Measurements from ENCODE around the gene HPN. TPM values are rescaled to one million over a fixed set of nuclear protein-coding genes. Genes with fewer than 3 reads are reported as not detected.

HPN gene
- total and polyA plus RNA-seq, 2 of the 13 experiments (the other 11 are each of a cell fraction or from before 2014, with no cell fraction given), result 46.7 to 261 TPM

DNA sequence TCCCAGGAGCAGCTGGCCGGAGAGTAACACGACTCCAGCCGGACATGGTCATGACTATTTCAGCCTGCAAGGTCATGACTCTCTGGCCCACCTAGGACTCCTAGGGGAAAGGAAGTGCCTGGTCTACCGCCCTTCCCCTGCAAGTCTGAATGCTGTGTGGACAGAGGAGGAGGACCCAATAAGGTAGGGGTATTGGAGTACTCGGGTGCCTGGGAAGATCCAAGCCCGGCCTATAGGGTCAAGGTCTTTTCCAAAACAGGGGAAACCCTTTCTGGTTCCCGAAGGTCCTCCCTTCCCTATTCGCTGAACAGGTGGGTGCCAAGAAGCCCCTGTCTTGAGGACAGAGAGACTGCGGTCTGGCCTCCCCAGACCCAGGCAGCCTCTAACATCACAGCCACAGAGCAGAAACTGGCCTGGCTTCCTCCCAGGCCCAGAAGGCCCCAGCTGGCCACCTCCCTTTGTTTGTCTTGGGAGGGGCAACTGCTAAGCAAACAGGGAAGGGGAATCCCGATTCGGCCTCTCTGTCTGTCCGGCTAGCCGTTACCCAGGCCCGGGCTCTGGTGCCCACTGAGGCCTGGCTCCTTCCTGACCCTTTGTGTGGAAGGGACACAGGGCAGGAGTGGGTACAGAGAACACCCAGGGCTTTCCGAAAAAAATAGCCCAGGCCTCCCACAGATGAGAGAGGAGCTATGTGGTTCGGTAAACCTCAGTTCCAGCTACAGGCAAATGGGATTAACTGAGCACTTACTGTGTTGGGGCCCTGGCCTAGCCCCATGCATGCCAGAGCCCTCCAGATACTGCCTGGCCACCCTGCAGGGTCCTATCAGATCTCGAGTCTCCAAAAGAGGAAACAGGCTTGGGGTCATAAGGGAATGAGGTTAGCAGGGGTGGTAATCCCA, 46.6 kb upstream of the HPN start (continued):
- no peak for TF ChIP-seq ZNF615 (CRISPR knock-in tag; IDR thresholded peaks at IDR 0.05; ENCODE audit: borderline replicate concordance)
- TF ChIP-seq ZFP36L2 (CRISPR knock-in tag; IDR thresholded peaks at IDR 0.05), result no peak
- TF ChIP-seq TARDBP (CRISPR knock-in tag; IDR thresholded peaks at IDR 0.05), result peak; percentile 80
- no peak for TF ChIP-seq MBD4 (IDR thresholded peaks at IDR 0.05; ENCODE audit: borderline replicate concordance, low read length)
- TF ChIP-seq ZNF713 (CRISPR knock-in tag; IDR thresholded peaks at IDR 0.05), result no peak
- no peak for TF ChIP-seq ZNF569 (CRISPR knock-in tag; IDR thresholded peaks at IDR 0.05; ENCODE audit: borderline replicate concordance)
- peak; percentile 72 for TF ChIP-seq FOXO1 (CRISPR knock-in tag; IDR thresholded peaks at IDR 0.05)
- TF ChIP-seq ZFP90 (CRISPR knock-in tag; IDR thresholded peaks at IDR 0.05; ENCODE audit: borderline replicate concordance), result no peak
- TF ChIP-seq SALL2 (CRISPR knock-in tag; IDR thresholded peaks at IDR 0.05), result peak; percentile 7; the same call in 1 of the 2 replicates
- peak; percentile 42 for TF ChIP-seq KAT8 (CRISPR knock-in tag; IDR thresholded peaks at IDR 0.05)
- no peak for TF ChIP-seq RFX3 (CRISPR knock-in tag; IDR thresholded peaks at IDR 0.05)
- no peak for TF ChIP-seq ZFP41 (CRISPR knock-in tag; IDR thresholded peaks at IDR 0.05; ENCODE audit: borderline replicate concordance)
- no peak for TF ChIP-seq NFATC3 (CRISPR knock-in tag; IDR thresholded peaks at IDR 0.05)
- TF ChIP-seq DPF2 (CRISPR knock-in tag; IDR thresholded peaks at IDR 0.05; ENCODE audit: borderline replicate concordance, low read depth), result no peak
- TF ChIP-seq ZNF83 (CRISPR knock-in tag; IDR thresholded peaks at IDR 0.05; ENCODE audit: borderline replicate concordance), result no peak; the same call in 1 of the 2 replicates
- TF ChIP-seq ZNF512 (CRISPR knock-in tag; IDR thresholded peaks at IDR 0.05), result no peak
- peak; percentile 85 for TF ChIP-seq RARA (CRISPR knock-in tag; IDR thresholded peaks at IDR 0.05)
- TF ChIP-seq, protein P1, sequence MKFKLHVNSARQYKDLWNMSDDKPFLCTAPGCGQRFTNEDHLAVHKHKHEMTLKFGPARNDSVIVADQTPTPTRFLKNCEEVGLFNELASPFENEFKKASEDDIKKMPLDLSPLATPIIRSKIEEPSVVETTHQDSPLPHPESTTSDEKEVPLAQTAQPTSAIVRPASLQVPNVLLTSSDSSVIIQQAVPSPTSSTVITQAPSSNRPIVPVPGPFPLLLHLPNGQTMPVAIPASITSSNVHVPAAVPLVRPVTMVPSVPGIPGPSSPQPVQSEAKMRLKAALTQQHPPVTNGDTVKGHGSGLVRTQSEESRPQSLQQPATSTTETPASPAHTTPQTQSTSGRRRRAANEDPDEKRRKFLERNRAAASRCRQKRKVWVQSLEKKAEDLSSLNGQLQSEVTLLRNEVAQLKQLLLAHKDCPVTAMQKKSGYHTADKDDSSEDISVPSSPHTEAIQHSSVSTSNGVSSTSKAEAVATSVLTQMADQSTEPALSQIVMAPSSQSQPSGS (CRISPR knock-in tag; IDR thresholded peaks at IDR 0.05), result peak; percentile 76; the same call in 1 of the 2 replicates
- TF ChIP-seq THAP11 (CRISPR knock-in tag; IDR thresholded peaks at IDR 0.05), result peak; percentile 69
- TF ChIP-seq PHF5A (CRISPR knock-in tag; IDR thresholded peaks at IDR 0.05; ENCODE audit: low read depth, unreplicated experiment), result no peak
- 0 out of 2 replicates have a peak, but pooled peaks have one; percentile 18 for TF ChIP-seq IKZF5 (CRISPR knock-in tag; IDR thresholded peaks at IDR 0.05)
- no peak for TF ChIP-seq ZNF879 (CRISPR knock-in tag; IDR thresholded peaks at IDR 0.05)
- TF ChIP-seq E2F2 (CRISPR knock-in tag; IDR thresholded peaks at IDR 0.05; ENCODE audit: borderline replicate concordance), result no peak
- no peak for TF ChIP-seq IRX3 (CRISPR knock-in tag; IDR thresholded peaks at IDR 0.05; ENCODE audit: borderline replicate concordance, low read depth)
